GM04503 (cell line): ENCODE measurements around the gene EHBP1L1.

Experiments
- DNase-seq: peaks from one replicate; pipeline ENCODE4 v3.0.0-alpha.2; 2012; ENCODE audit warnings: low read depth

Gene EHBP1L1

GRCh38 chr11:65577756-65578109, 1.9 kb downstream of the EHBP1L1 start:
- no peak for DNase-seq

DNA sequence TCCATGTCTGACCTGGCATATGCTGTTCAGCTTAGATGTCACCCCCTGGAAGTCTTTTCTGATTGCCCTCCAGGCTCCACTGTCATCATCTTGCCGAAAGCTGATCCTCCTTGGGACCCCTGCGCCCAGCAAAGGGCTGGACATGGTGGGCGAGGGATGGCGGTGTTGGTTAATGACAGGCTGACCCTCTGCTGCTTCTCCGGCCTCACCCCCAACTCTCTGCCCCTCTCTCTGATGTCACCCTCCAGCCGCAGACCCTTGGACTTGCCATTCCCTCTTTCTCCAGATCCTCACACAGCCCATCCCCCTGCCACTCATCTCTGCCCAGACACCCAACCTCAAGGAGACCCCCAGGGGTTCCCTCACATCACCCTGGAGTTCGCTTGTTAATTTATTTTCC, 2.3 kb downstream of the EHBP1L1 start:
- no peak for DNase-seq

GRCh38 chr11:65578667-65579066, 2.8 kb downstream of the EHBP1L1 start:
- no peak for DNase-seq

DNA sequence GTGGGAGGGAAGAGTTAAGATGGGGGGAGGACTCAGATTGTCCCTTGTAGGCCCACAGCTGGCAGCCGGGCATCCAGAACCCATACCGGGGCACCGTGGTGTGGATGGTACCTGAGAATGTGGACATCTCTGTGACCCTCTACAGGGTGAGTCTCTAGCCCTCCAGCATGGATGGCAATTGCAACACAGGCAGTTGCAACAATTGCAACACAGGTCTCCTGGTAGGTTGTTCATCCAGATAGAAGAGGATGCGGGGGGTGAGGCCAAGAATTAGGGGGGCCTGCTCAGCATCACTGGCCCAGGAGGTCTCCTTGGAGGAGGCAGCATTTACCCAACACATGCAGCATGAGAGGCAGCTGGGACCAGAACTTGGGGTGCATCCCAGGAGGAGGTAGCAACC, 3.4 kb downstream of the EHBP1L1 start:
- no peak for DNase-seq

DNA sequence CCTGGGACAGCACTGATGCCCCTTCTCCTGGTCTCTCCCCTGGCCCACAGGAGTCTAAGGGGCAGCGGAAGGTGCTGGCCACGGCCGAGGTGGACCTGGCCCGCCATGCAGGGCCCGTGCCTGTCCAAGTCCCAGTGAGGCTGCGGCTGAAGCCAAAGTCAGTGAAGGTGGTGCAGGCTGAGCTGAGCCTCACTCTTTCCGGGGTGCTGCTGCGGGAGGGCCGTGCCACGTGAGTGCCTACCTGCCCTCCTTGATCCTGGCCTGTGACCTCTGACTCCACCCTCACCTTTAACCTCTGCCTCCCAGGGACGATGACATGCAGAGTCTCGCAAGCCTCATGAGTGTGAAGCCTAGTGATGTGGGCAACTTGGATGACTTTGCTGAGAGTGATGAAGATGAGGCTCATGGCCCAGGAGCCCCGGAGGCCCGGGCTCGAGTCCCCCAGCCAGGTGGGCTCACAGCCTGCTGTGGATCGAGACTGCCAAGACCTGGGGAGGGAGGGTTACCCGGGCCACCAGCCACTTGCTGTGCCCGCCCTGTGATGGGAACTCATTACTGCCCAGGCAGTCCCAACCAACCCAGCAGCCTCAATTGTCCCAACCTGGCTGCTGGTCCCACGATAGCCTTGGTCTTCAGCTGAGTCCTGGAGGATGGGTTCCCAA, 4.3 kb downstream of the EHBP1L1 start:
- DNase-seq: no peak

- DNase-seq: no peak
Measured at GRCh38 chr11:65580756-65581155, 4.9 kb downstream of the EHBP1L1 start.

DNA sequence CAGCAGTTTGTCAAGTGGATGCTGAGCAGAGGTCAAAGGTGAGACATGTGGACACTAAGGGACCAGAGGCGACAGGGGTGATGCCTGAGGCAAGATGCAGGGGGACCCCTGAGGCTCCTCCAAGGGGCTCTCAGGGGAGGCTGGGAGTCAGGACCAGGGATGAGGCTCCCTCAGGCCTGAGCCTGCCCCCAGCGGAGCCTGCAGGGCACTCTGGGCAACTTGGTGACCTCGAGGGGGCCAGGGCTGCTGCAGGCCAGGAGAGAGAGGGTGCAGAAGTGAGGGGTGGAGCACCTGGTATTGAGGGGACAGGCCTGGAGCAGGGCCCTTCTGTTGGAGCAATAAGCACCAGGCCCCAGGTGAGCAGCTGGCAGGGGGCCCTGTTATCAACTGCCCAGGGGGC, 6.1 kb downstream of the EHBP1L1 start:
- DNase-seq: no peak

GRCh38 chr11:65583589-65583988, 7.7 kb downstream of the EHBP1L1 start:
- no peak for DNase-seq

DNA sequence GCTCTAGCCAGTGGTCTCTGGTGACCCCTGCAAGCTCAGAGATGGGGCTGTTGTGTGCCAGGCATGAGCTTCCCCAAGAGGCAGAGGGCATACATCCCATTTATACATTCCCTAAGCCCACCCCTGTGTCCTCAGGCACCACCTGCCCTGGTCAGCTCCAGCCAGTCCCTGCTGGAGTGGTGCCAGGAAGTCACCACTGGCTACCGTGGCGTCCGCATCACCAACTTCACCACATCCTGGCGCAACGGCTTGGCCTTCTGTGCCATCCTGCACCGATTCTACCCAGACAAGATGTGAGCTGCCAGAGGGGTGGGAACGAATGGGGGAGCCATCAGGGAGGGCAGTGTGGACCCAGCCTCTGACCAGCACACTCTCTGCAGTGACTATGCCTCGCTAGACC, 8.3 kb downstream of the EHBP1L1 start:
- no peak for DNase-seq

DNA sequence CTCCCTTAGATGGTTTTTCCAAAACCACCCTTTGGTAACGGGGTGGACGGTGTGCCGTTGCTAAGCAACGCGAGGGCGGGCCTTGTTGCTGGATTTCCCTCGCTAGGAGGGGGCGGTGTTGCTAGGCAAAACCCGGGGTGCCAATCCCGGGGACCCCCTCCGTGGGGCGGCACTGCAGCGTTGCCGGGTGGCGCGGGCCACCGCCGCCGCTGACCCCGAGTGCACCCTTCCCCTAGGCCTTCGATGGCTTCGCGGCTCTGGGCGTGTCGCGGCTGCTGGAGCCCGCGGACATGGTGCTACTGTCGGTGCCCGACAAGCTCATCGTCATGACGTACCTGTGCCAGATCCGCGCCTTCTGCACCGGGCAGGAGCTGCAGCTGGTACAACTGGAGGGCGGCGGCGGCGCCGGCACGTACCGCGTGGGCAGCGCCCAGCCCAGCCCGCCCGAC, 8.9 kb downstream of the EHBP1L1 start:
- DNase-seq: no peak

DNA sequence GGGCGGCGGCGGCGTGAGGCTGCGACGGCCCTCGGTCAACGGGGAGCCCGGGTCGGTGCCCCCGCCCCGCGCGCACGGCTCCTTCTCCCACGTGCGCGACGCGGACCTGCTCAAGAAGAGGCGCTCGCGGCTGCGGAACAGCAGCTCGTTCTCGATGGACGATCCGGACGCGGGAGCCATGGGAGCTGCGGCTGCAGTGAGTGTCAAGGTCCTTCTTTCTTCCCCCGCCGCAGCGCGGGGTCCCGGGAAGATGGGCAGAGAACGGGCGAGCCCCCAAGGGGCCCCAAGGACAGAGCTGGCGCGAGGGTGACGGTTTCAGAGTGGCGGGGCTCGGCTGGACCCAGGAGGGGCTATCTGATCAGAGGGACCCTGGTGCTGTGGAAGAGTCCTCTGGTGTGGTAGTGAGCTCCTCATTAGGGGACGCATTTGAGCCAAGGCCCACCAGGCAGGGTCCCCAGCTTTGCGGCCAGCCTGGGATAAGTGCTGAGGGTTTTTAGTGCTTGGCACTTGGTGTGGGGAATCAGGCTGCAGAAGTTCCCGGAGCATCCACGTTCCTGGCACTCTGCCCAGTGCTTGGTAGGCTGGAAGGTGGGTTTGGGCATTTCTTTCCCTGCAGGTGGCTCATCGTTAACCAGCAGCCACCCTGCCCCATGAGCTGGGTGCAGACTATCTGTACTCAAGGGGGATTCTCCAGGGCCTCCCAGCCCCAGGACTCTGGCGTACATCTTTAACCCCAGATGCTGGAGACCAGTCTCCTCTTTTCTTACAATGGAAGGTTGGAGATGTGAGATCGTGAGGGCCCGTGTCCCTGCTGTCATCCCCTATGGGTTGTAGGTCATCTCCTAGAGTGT, 9.8 kb downstream of the EHBP1L1 start:
- no peak for DNase-seq

DNA sequence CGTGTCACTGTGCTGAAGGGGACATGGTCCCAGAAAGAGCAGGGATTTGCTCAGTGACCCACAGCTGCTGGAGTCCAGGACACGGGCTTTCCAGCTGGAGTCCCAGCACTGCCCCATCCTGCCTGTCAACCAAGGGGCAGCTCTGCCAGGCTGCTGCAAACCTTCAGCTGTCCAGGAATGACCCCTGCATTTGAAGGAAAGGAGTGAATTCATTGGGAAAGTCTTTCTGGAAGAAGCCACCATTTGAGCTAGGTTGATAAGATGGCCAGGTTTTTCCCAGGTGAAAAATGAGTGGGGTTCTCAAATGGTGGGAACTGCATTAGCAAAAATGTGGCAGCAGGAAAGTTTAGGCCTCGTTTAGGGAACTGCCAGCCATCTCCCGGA, 10.4 kb downstream of the EHBP1L1 start:
- DNase-seq: no peak

DNA sequence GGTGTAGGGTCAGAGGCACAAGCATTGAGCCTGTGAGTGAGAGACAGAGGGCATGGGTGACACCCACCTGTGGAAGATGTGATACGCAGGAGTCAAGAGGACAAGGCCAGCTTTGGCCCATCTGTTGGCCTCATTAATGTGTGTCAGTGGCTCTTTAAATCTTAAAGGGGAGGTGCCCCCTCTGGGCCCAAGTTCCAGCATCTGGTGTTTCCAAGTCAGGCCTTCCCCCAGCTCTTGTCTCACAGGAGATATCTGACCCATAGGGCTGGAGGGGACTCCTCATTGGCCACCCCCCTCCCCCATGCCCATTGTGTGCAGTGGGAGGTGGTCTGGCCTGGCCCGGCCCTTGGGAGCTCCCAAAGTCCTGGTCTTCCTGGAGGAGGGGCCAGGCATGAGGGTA, 10.8 kb downstream of the EHBP1L1 start:
- DNase-seq: no peak

DNA sequence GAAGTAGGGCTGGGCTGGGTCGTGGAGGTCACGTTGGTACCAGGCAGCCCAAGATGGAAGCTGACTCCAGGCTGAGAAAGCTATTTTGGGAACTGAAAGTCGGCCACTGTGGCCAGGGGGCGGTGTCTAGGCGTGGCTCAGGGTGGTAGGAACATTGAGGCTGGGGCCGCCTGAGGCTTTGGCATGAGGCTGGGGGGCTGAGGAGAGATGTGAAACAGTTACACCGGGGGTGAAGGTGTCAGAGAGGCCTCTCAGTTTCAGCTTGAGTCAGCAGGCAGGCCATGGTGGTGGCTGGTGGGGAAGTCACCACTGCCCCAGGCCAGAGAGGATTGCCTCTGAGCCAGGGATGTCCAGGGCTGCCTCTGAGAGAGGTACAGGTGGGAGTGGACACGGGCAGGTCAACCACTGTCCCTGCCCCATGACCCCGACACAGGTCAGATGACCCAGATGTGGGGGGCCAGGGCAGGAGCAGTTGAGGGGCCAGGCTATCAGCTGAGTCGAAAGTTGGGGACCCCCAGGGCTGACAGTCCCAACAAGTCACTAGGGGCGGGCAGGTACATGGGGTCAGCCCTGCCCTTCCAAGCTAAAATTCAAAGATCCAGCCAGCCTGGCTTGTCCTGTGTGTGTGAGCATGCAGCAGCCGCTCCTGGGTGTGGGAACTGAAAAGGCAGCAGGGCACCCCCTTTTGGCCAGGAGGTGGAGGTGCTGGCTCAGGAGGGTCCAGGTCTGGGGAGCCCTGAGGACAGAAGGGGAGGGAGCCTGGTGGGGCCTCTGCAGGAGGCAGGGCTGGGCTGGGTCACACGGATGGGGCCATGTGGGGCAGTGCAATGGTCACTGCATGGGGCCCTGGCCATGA, 12.6 kb downstream of the EHBP1L1 start:
- DNase-seq: no peak

- no peak for DNase-seq
Measured at GRCh38 chr11:65589444-65590239, 13.8 kb downstream of the EHBP1L1 start.

GRCh38 chr11:65590240-65590738, 14.4 kb downstream of the EHBP1L1 start:
- no peak for DNase-seq

DNA sequence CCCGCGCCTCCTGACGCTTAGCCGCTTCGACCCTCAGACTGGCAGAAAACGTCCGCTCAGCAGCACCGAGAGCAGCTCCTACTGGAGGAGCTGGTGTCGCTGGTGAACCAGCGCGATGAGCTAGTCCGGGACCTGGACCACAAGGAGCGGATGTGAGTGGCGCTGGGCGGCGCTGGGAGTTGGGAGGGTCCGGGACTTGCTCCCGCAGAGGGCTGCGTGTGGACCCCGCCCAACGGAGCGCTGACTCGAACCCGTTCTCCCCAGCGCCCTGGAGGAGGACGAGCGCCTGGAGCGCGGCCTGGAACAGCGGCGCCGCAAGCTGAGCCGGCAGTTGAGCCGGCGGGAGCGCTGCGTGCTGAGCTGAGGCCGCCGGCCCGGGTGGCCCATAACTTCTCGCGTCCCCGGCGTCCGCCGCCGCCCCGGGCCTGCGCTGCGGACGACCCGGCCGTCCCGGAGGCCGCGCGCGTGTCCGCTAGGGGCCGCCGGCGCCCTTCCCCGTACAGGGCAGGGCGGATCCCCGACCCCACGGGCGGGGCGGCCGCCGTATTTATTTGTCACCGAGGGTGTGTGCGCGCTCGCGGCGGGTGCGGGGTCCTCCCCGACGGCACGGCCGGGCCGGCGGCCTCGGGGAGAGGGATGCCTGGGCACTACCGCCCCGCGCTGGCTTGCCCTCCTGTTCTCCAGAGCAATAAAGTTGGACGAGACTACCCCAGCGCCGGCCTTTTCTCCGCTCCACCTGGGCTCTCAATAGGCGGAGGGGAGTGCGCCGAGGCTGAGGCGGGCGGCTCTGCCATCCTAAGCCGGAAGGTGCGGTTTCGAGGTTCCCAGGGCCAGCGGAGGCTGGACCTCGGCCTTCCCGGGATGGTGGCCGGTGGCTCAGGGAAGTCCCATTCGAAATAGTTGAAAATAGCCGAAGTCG, 16.3 kb downstream of the EHBP1L1 start:
- DNase-seq: no peak

GRCh38 chr11:65592858-65593517, 17.1 kb downstream of the EHBP1L1 start:
- DNase-seq: no peak

DNA sequence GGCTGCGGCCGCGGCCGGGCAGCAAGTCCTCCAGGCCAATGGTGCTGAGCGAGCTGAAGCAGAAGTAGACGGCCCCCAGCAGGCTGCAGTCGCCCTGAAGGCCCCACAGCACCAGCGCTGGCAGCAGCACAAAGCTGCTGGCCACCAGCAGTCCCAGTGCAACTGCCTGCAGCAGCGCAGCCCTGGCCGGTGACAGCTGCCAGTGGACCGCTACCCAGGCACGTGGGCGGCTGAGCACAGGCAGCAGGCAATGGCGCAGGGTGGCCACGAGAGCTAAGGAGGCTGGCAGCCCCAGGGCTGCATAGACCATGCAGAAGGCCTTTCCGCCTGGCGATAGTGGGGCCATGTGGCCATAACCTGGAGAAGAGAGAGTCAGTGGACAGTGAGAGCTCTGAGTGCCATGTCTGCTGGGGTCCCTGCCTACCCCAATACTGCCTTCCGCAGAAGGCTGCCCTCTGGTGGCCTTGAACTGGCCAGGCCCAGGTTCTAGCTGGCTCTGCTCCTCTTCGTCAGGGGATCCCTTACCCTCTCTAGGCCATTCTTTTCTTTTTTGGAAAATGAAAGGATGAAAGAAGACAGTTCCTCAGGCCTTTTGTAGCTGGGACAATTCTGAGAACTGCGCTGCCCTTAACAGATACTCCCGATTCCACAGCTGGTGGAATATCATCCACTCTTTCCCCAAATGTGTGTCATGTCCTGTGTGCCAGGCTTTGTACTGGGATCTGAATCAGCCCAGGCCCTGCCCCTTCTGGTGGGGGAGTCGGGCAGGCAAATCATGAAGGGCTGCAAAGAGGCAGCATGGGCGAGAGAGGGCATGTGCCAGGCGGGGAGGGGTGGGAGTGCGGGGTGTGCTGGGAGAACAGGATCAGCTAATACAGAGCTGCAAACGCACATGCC, 17.9 kb downstream of the EHBP1L1 start:
- no peak for DNase-seq
